UCSD-AML1 (cell line): ENCODE results near the gene CYB5R4.
"Not testable (repeated sequence)": the region's sequence is repeated elsewhere in the genome, so short reads cannot be mapped to it uniquely, and the experiment has no call there.

ENCODE experiments used
- DNase-seq: peaks from one replicate; lab custom pipeline; 2025; ENCODE audit not compliant: unreplicated experiment; lab: John Stamatoyannopoulos, UW

CYB5R4 gene

GRCh38 chr6:83862776-83863471 lies 3.4 kb downstream of the CYB5R4 start:
- no peak for DNase-seq

- no peak for DNase-seq
These were observed 7.6 kb downstream of the CYB5R4 start for GRCh38 chr6:83867043-83867442.

GRCh38 chr6:83867527-83868161 lies 8.2 kb downstream of the CYB5R4 start:
- DNase-seq: peak; percentile 13

GRCh38 chr6:83868639-83869038 lies 9.2 kb downstream of the CYB5R4 start:
- DNase-seq: no peak

DNA sequence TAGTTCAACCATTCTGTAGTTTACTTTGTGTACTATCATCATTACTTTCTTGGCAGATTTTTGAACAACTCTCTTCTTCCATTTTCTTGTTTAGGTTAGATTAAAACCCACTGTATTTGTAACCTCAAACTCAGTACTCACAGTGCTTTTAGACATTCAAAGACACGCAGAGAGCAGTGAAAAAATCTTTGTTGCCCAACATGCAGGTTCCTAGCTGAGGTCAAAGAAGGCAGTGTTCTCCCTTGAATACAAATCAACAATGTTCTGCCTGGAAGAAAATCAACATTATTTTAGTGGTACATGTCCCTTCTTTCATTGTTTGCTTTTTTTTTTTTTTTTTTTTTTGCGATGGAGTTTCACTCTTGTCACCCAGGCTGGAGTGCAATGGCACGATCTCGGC lies 11.2 kb downstream of the CYB5R4 start:
- no peak for DNase-seq

GRCh38 chr6:83872386-83873118 lies 13.1 kb downstream of the CYB5R4 start:
- no peak for DNase-seq

DNA sequence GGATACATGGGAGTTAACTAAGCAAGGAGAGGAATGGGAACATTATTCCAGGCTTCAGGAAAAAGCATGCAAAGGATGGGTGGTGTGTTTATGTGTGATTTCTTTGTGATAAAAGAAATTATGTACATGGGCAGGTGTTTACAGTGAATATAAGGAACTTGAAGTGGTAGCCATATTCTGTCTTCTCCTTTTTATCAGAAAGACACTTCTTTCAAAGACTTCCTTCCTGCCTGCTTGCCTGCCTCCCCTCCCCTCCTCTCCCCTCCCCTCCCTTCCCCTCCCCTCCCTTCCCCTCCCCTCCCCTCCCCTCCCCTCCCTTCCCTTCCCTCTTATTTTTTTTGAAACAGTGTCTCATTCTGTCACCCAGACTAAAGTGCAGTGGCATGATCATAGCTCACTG lies 14.4 kb downstream of the CYB5R4 start:
- DNase-seq: no peak

DNA sequence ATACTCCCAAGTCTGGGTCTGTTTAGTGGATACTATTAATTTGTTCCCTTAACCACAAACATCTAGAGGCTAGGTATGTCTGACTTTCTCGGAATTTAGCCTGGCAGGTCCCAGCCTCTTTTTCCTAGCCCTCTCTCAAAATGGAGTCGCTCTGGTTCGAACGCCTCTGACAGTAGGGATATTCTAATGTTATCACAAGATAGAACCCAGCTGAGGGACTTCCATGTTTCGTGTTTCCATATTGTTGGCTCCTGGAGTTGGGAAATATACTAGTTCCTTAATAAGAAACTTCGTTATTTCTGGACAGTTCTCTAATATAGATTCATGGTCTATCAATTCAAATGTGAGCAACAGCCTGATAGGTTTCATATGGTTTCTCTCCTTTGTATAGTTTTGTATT lies 16.4 kb downstream of the CYB5R4 start:
- DNase-seq: no peak

- DNase-seq: no peak
These were observed 19.6 kb downstream of the CYB5R4 start for GRCh38 chr6:83878902-83879644.

GRCh38 chr6:83879746-83880145 lies 20.3 kb downstream of the CYB5R4 start:
- DNase-seq: no peak

- no peak for DNase-seq
These were observed 23.8 kb downstream of the CYB5R4 start for GRCh38 chr6:83883240-83883639.

DNA sequence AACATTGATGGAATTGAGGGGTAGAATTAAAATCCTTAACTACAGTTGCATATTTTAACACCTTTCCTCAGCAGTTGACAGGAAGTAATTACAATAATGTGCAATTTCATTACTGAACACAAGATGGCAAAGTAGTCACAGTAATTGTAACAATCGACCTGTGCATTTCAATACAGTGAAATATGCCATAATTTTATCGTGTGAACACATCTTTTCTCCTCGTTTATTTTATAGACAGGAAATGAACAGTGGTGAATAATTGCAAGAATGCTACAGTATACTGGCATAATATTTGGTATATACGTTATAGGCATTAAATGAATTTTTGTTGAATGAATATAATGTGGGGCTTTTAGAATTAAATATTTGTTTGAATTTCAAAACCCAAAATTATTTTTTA lies 25.0 kb downstream of the CYB5R4 start:
- no peak for DNase-seq

- no peak for DNase-seq
These were observed 26.5 kb downstream of the CYB5R4 start for GRCh38 chr6:83885984-83886383.

DNA sequence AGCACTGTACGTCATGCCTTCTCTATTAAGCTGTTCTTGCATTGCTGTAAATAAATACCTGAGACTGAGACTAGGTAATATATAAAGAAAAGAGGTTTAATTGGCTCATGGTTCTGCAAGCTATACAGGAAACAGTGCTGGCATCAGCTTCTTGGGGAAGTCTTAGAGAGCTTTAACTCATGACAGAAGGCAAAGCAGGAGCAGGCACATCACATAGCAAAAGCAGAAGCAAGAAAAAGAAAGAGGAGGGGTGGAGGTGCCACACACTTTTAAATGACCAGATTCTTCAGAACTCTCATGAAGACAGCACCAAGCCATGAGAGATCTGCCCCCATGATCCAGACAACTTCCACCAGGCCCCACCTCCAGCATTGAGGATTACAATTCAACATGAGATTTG lies 30.1 kb downstream of the CYB5R4 start:
- DNase-seq: no peak

GRCh38 chr6:83890520-83890919 lies 31.0 kb downstream of the CYB5R4 start:
- DNase-seq: no peak

- DNase-seq: no peak
These were observed 32.1 kb downstream of the CYB5R4 start for GRCh38 chr6:83891586-83891985.

DNA sequence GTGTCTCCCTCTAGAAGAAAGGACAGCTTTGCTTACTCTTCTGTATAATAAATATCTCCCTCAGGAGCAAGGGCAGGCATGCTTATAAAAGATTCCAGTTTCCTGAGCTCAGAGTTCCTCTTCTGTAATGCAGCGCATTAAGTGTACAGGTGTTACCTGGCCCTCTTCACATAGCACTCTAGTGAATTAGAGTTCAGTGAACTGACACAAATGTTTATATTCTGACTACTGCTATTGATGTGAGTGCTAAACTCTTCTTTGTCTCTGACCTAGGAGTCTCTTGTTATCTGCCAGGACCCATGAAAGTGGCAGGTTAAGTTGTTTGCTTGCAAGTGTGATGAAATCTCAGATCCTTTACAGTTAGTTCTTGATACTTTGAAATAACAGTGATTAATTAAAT lies 33.5 kb downstream of the CYB5R4 start:
- no peak for DNase-seq

GRCh38 chr6:83897094-83897493 lies 37.6 kb downstream of the CYB5R4 start:
- DNase-seq: not testable (repeated sequence)

GRCh38 chr6:83901624-83902023 lies 42.1 kb downstream of the CYB5R4 start:
- DNase-seq: no peak

- no peak for DNase-seq
These were observed 44.9 kb downstream of the CYB5R4 start for GRCh38 chr6:83904395-83904794.

GRCh38 chr6:83905648-83906047 lies 46.2 kb downstream of the CYB5R4 start:
- no peak for DNase-seq
